ENCODE measurements around the gene CRYBA2. TPM values are rescaled to one million over a fixed set of nuclear protein-coding genes. Genes with fewer than 3 reads are reported as not detected.

CRYBA2 gene
- total RNA-seq, 1 donor, result not detected

DNA sequence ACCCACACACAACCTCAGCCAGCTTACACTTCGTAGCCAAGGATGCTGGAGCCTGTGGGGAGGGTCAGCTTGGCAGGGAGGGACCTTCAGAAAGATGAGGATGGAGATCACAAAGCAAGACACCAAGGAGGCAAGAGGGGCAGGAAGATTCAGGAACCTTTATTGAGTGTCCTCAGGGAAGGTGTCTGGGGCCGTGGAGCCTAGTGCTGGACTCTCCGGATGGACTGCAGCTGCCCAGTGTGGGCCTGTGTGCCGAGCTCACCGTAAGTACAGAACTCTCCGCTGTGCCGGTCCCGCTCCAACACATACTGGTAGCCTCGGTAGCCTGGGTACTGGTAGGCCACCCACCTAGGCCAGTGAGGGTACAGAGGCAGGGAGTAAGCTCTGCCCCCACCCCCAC is 3.2 kb downstream of the CRYBA2 start:
- Histone ChIP-seq H2AFZ (ENCODE audit: low read length) (no peak overlapping the region), H4K20me1 (ENCODE audit: insufficient read depth, low read length) (peaks cover 5% of the 10 kb centered on the region), H3K9me3 (ENCODE audit: low read depth, low read length) (no peaks in the 10 kb centered on the region), H3K4me3 (ENCODE audit: insufficient read depth, low read length) (no peak overlapping the region), H3K79me2 (ENCODE audit: insufficient read depth, low read length) (no peaks in the 10 kb centered on the region), H3K4me1 (ENCODE audit: insufficient read depth, low read length) (peaks cover 6% of the 10 kb centered on the region), H3K4me2 (ENCODE audit: insufficient read depth, low read length) (no peak overlapping the region), H3K36me3 (ENCODE audit: insufficient read depth, low read length) (no peaks in the 10 kb centered on the region), H3K27me3 (ENCODE audit: insufficient read depth, low read length) (peaks cover 94% of the 10 kb centered on the region), H3K27ac (ENCODE audit: low read depth, low read length) (no peak overlapping the region)
- no peak for TF ChIP-seq CTCF (IDR thresholded peaks at IDR 0.05; ENCODE audit: extremely low read depth, low read depth, low read length)
- no peak for DNase-seq (ENCODE audit: insufficient read length, low spot score, missing footprints)

DNA sequence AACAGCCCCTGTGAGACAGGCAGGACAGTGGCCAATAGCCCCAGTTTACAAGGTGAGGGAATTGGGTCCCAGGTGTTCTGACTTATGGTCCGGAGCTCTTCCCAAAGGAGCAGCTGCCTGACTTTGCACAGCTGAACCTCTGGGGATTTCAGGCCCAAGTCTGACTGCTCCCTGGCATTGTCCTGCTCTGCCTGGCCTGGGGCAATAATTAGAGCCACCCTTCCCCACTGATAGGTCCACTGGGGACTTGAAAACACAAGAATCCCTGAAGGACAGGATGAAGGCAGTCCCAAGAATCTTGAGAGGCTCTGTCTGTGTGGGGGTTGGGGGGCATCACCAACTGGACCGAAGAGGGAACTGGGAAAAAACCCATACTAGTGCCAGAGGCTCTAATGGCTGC is 4.6 kb downstream of the CRYBA2 start:
- Histone ChIP-seq H3K4me3 (ENCODE audit: insufficient read depth, low read length) (no peak overlapping the region), H3K4me2 (ENCODE audit: insufficient read depth, low read length) (no peak overlapping the region), H4K20me1 (ENCODE audit: insufficient read depth, low read length) (peaks cover 3% of the 10 kb centered on the region), H3K9me3 (ENCODE audit: low read depth, low read length) (no peaks in the 10 kb centered on the region), H3K79me2 (ENCODE audit: insufficient read depth, low read length) (no peaks in the 10 kb centered on the region), H2AFZ (ENCODE audit: low read length) (no peak overlapping the region), H3K4me1 (ENCODE audit: insufficient read depth, low read length) (peaks cover 2% of the 10 kb centered on the region), H3K27me3 (ENCODE audit: insufficient read depth, low read length) (peaks cover 95% of the 10 kb centered on the region), H3K36me3 (ENCODE audit: insufficient read depth, low read length) (no peaks in the 10 kb centered on the region), H3K27ac (ENCODE audit: low read depth, low read length) (no peak overlapping the region)
- DNase-seq (ENCODE audit: insufficient read length, low spot score, missing footprints), result peak; percentile 50
- TF ChIP-seq CTCF (IDR thresholded peaks at IDR 0.05; ENCODE audit: extremely low read depth, low read depth, low read length), result no peak

DNA sequence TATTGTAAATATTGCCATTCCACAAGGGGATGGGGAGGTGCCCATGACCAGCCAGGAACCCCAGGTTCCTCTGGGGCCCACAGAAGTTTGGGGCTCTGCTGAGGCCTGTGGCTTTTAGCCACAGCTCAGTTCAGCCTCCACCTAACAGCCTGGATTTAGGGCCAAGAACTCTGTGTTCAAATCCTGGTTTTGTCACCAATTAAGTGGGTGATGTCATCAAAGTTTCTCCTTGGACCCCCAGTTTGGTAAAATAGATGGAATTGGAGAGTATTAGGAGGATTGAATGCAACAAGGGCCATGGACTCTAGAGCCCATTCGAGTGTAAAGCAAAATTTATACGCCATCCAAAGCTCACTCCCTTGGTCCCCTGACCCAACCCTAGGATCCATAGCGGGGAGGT is 5.1 kb downstream of the CRYBA2 start:
- Histone ChIP-seq H3K4me2 (ENCODE audit: insufficient read depth, low read length) (no peak overlapping the region), H4K20me1 (ENCODE audit: insufficient read depth, low read length) (peaks cover 3% of the 10 kb centered on the region), H3K36me3 (ENCODE audit: insufficient read depth, low read length) (no peaks in the 10 kb centered on the region), H3K4me3 (ENCODE audit: insufficient read depth, low read length) (no peak overlapping the region), H3K27ac (ENCODE audit: low read depth, low read length) (no peak overlapping the region), H2AFZ (ENCODE audit: low read length) (no peak overlapping the region), H3K4me1 (ENCODE audit: insufficient read depth, low read length) (no peaks in the 10 kb centered on the region), H3K9me3 (ENCODE audit: low read depth, low read length) (no peaks in the 10 kb centered on the region), H3K27me3 (ENCODE audit: insufficient read depth, low read length) (peaks cover 95% of the 10 kb centered on the region), H3K79me2 (ENCODE audit: insufficient read depth, low read length) (no peaks in the 10 kb centered on the region)
- DNase-seq (ENCODE audit: insufficient read length, low spot score, missing footprints), result peak; percentile 77
- no peak for TF ChIP-seq CTCF (IDR thresholded peaks at IDR 0.05; ENCODE audit: extremely low read depth, low read depth, low read length)

DNA sequence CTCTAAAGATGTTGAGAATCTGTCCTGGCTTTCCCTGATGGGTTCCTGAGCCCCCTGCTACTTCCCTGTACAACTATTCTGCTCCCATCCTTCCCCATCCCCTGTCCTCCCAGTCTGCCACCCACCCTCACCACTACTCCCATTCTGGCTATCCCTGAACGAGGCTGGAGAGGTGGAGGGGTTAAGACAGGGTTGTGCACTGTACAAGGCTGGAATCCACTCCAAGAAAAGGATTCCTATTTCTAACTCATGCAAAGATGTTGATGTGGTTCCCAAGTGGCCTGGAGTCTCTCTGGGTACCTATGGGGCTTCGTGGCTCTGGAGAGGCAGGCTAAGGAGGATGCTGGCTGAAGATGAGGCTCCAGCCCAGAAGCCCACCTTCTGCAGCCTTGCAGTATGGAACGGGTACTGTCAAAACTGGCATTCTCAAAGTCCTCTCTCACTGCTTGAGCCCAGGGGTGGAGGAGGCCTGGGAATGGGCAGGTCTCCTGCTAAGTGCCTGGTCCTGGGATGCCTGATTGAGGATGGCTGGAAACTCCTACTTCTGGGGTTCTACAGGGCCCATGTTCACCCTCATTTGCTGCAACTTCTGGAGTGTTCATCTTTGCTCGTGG is 7.0 kb downstream of the CRYBA2 start:
- Histone ChIP-seq H3K27me3 (ENCODE audit: insufficient read depth, low read length) (peaks cover 95% of the 10 kb centered on the region), H3K4me3 (ENCODE audit: insufficient read depth, low read length) (no peak overlapping the region), H3K36me3 (ENCODE audit: insufficient read depth, low read length) (no peaks in the 10 kb centered on the region), H2AFZ (ENCODE audit: low read length) (no peak overlapping the region), H4K20me1 (ENCODE audit: insufficient read depth, low read length) (peaks cover 3% of the 10 kb centered on the region), H3K79me2 (ENCODE audit: insufficient read depth, low read length) (no peaks in the 10 kb centered on the region), H3K4me2 (ENCODE audit: insufficient read depth, low read length) (no peak overlapping the region), H3K27ac (ENCODE audit: low read depth, low read length) (no peak overlapping the region), H3K4me1 (ENCODE audit: insufficient read depth, low read length) (no peaks in the 10 kb centered on the region), H3K9me3 (ENCODE audit: low read depth, low read length) (no peaks in the 10 kb centered on the region)
- no peak for TF ChIP-seq CTCF (IDR thresholded peaks at IDR 0.05; ENCODE audit: extremely low read depth, low read depth, low read length)
- DNase-seq (ENCODE audit: insufficient read length, low spot score, missing footprints), result peak; percentile 80
